Measurements from ENCODE around the gene ZC3H12D.
A peak's percentile ranks its signal among the peaks of the same experiment; 100 is the strongest.
"Not testable (repeated sequence)": the region's sequence is repeated elsewhere in the genome, so short reads cannot be mapped to it uniquely, and the experiment has no call there.

ZC3H12D gene

GRCh38 chr6:149484733-149485700, at the start of gene ZC3H12D:
Gene ZC3H12D (minus strand): TSS chr6:149485014. CDS start chr6:149474543, 10,471 bp downstream.
- DNase-seq = peak; percentile 84

GRCh38 chr6:149529650-149530049, 44.8 kb upstream of the ZC3H12D start:
- DNase-seq = no peak

GRCh38 chr6:149515494-149515893, 30.7 kb upstream of the ZC3H12D start:
- no peak for DNase-seq

DNA sequence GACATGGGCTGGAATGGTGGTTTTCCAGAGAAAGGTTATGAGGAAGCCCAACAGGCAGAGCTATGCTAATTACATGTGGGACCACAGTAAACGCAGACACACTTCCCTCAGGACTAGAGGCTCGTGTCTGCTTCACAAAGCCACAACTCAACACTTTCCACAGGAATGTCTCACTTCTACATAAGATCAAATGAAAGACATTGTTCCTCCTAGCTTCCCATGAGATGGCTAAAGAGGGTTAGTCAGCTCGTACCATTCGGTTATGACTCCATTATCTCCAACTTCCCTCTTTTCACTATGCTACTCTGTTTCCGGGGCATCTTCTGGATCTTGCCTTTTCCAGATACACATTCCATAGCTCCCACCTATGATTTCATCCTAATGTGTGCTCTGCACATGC, 29.1 kb upstream of the ZC3H12D start:
- DNase-seq = no peak

DNA sequence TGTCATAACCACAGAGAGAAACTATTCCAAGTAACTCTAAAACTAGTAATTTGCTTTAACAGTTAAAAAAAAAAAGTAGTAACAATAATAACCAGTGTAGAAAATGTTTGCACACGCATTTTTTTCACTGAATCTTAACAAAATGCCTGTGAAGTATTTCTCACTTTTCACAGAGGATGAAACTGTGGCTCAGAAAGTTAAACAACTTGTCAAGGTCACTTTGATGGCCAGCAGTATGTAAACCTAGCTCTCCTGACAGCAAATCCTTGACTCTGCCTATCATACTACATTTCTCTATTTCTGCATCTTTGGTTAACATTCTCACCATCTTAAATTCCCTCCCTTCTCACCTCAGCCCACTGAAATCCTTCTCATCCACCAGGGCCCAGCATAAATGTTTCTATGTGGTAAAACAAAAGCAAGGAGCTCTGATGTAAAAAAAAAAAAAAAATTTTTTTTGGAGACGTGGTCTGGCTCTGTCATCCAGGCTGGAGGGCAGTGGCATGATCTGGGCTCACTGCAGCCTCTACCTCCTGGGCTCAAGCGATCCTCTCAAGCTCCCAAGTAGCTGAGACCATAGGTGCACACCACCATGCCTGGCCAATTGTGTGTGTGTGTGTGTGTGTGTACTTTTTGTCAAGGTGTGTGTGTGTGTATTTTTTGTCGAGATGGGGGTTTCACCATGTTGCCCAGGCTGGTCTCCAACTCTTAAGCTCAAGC, 26.1 kb upstream of the ZC3H12D start:
- no peak for DNase-seq

- peak; percentile 52 for DNase-seq
These were observed 23.7 kb upstream of the ZC3H12D start for GRCh38 chr6:149508485-149508884.

- DNase-seq = no peak
These were observed 19.1 kb upstream of the ZC3H12D start for GRCh38 chr6:149503872-149504271.

- DNase-seq = no peak
These were observed 18.5 kb upstream of the ZC3H12D start for GRCh38 chr6:149503276-149503675.

DNA sequence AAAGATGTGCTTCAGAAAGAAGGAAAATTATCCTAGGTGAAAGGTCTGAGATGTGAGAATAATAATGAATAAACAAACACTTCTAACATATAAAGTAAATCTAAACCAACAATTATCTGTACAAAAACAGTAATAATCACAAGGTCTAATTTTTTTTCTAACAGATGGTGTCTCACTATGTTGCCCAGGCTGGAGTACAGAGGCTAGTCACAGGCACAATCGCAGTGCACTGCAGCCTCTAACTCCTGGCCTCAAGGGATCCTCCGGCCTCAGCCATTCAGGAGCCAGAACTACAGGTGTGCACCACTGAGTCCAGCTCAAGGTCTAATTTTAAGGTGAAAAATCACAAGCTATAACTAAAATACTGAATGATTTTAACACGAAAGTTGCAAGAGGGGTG, 17.0 kb upstream of the ZC3H12D start:
- DNase-seq = no peak

DNA sequence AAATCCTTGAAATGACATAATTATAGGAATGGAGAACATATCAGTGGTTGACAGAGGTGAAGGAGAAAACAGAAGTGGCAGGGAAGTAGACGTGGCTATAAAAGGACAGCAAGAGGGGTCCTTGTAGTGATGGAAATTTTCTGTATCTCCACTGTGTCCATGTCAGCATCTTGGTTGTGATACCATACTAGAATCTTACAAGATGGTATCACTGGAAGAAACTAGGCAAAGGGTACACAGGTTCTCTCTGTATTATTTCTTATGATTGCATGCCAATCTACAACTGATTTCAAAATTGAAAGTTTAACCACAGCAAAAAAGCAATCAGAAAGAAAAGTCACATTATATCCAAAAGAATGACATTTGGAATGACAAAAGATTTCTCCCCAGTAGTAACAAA, 16.4 kb upstream of the ZC3H12D start:
- DNase-seq = no peak

- no peak for DNase-seq
These were observed 15.3 kb upstream of the ZC3H12D start for GRCh38 chr6:149500096-149500495.

- no peak for DNase-seq
These were observed 14.3 kb upstream of the ZC3H12D start for GRCh38 chr6:149499066-149499465.

- no peak for DNase-seq
These were observed 12.6 kb upstream of the ZC3H12D start for GRCh38 chr6:149497365-149497764.

GRCh38 chr6:149496597-149496996, 11.8 kb upstream of the ZC3H12D start:
- DNase-seq = not testable (repeated sequence)

- DNase-seq = not testable (repeated sequence)
These were observed 10.7 kb upstream of the ZC3H12D start for GRCh38 chr6:149495349-149496016.

DNA sequence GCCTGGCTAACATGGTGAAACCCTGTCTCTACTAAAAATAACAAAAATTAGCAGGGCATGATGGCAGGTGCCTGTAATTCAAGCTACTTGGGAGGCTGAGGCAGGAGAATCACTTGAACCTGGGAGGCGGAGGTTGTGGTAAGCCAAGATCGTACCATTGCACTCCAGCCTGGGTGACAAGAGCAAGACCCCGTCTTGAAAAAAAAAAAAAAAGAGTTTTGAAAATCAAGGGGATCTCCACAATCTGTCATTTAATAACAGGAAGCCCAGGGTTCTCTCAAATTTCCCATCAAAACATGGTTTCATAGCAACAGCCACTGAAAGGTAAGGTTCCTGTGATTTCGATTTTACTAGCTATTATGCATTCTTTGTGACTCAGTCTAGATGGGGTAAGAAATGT, 10.0 kb upstream of the ZC3H12D start:
- peak; percentile 59 for DNase-seq

GRCh38 chr6:149493761-149494320, 9.0 kb upstream of the ZC3H12D start:
- DNase-seq = no peak

DNA sequence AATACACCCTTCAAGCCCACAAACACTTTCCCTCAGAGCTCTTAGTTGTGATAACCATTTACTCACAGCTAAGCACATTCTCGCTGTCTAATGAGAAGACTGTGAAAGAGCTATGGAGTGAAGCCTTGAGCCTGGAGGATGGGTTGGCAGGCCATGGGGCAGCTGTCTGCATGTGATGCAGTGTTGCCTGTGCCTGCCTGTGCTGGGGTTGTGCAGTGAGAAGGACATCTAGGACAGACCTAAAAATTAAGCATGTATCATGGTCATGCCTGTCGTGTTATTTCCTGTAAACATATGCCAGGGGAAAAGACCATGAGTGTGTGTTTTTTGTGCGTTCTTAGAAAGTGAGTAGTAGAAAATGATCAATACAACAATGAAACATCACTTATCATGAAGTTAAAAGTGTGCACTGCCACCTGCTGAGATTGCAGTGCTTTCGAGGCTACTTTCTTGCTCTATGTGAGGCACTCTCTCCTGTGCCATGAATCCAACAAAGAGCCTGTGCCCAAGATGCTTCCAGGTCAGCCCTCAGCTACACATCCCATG, 8.1 kb upstream of the ZC3H12D start:
- DNase-seq = no peak

- no peak for DNase-seq
These were observed 5.2 kb upstream of the ZC3H12D start for GRCh38 chr6:149489967-149490366.

- peak; percentile 43 for DNase-seq
These were observed 4.0 kb upstream of the ZC3H12D start for GRCh38 chr6:149488815-149489214.

DNA sequence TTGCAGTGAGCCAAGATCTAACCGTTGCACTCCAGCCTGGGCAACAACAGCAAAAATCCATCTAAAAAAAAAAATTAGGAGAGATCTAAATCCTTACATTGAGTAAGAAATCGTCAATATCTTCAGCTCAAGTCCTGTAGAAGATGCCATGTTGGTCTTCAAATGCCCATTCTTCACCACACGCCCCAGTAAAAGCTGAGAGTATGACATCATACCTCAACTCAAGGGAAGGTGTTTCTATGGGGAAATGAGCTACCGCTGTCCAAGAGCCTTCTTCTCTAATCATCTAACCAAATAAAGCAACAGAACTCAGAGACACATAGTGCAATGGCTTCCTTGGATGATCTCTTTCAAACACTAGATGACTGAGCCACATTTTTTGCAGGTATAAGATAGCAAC, 2.5 kb upstream of the ZC3H12D start:
- no peak for DNase-seq

- DNase-seq = no peak
These were observed 762 bp downstream of the ZC3H12D start for GRCh38 chr6:149483849-149484655.

Measured in stimulated activated CD4-positive, alpha-beta T cell treated with anti-CD3 and anti-CD28 coated beads, Interleukin-1b, Interleukin-23, amount 100 ng/mL, for 48 hours (primary cell).